Trophoblast cell (in vitro differentiated cells and primary cell): ENCODE data around the gene IL18R1.
"Not testable (repeated sequence)": the region's sequence is repeated elsewhere in the genome, so short reads cannot be mapped to it uniquely, and the experiment has no call there.

ENCODE experiments used
- DNase-seq, 2 donors: peaks; one replicate each; pipeline ENCODE4 v3.0.0-alpha.2; 2016
- H2AFZ ChIP-seq: 2 replicates; pipeline ENCODE4 v1.6.1; 2013; ENCODE audit warnings: low read length, moderate library complexity, mild to moderate bottlenecking; ENCODE audit not compliant: insufficient read depth, poor library complexity
- H2AK5ac ChIP-seq: 2 replicates; pipeline ENCODE4 v1.6.1; 2013; ENCODE audit warnings: mild to moderate bottlenecking, low read length
- H2BK120ac ChIP-seq: 2 replicates; pipeline ENCODE4 v1.6.1; 2013; ENCODE audit warnings: low read length, mild to moderate bottlenecking, moderate library complexity; ENCODE audit not compliant: insufficient read depth, poor library complexity
- H2BK12ac ChIP-seq: 2 replicates; pipeline ENCODE4 v1.6.1; 2013; ENCODE audit warnings: mild to moderate bottlenecking, low read length, moderate library complexity
- H2BK5ac ChIP-seq: 2 replicates; pipeline ENCODE4 v1.6.1; 2013; ENCODE audit warnings: low read length, low read depth, moderate library complexity, mild to moderate bottlenecking; ENCODE audit not compliant: poor library complexity
- H3K14ac ChIP-seq: 2 replicates; pipeline ENCODE4 v1.6.1; 2013; ENCODE audit warnings: mild to moderate bottlenecking, low read length
- H3K18ac ChIP-seq: 2 replicates; pipeline ENCODE4 v1.6.1; 2013; ENCODE audit warnings: mild to moderate bottlenecking, low read length
- H3K23ac ChIP-seq: 2 replicates; pipeline ENCODE4 v1.6.1; 2013; ENCODE audit warnings: low read length
- H3K27ac ChIP-seq: 2 replicates; pipeline ENCODE4 v1.5.1; 2013; ENCODE audit warnings: low read depth, mild to moderate bottlenecking, inconsistent platforms, low read length, moderate library complexity
- H3K27me3 ChIP-seq: 2 replicates; pipeline ENCODE4 v1.6.1; 2013; ENCODE audit warnings: inconsistent platforms, mild to moderate bottlenecking, low read length, moderate library complexity; ENCODE audit not compliant: insufficient read depth
- H3K36me3 ChIP-seq, 2 experiments: 1 replicate in 1 of 2; 2 replicates in 1 of 2; pipeline ENCODE4 v1.6.1; 2013; ENCODE audit warnings: low read length in 2 of 2, mild to moderate bottlenecking in 2 of 2, moderate library complexity in 1 of 2; ENCODE audit not compliant: insufficient read depth in 2 of 2, control insufficient read depth in 1 of 2
- H3K4ac ChIP-seq: 2 replicates; pipeline ENCODE4 v1.6.1; 2013; ENCODE audit warnings: low read depth, mild to moderate bottlenecking, low read length, moderate library complexity
- H3K4me1 ChIP-seq, 2 experiments: 1 replicate in 1 of 2; 2 replicates in 1 of 2; pipeline ENCODE4 v1.6.1; 2013; ENCODE audit warnings: low read length in 2 of 2, mild to moderate bottlenecking in 2 of 2, moderate library complexity in 1 of 2; ENCODE audit not compliant: insufficient read depth in 2 of 2, control insufficient read depth in 1 of 2
- H3K4me2 ChIP-seq: 2 replicates; pipeline ENCODE4 v1.6.1; 2013; ENCODE audit warnings: inconsistent platforms, mild to moderate bottlenecking, low read length, moderate library complexity
- H3K4me3 ChIP-seq: 2 replicates; pipeline ENCODE4 v1.5.1; 2013; ENCODE audit warnings: mild to moderate bottlenecking, low read depth, low read length, inconsistent platforms
- H3K79me1 ChIP-seq: one replicate; pipeline ENCODE4 v1.6.1; 2013; ENCODE audit warnings: low read length
- H3K79me2 ChIP-seq: 2 replicates; pipeline ENCODE4 v1.6.1; 2013; ENCODE audit warnings: low read length, mild to moderate bottlenecking; ENCODE audit not compliant: control insufficient read depth, insufficient read depth, poor library complexity
- H3K9ac ChIP-seq: 2 replicates; pipeline ENCODE4 v1.6.1; 2013; ENCODE audit warnings: mild to moderate bottlenecking, low read length
- H3K9me3 ChIP-seq: 2 replicates; pipeline ENCODE4 v1.6.1; 2013; ENCODE audit warnings: low read depth, mild to moderate bottlenecking, control low read depth, inconsistent platforms, low read length; ENCODE audit not compliant: insufficient read depth
- H4K12ac ChIP-seq: 2 replicates; pipeline ENCODE4 v1.6.1; 2013; ENCODE audit warnings: low read depth, mild to moderate bottlenecking, low read length, moderate library complexity
- H4K8ac ChIP-seq: 2 replicates; pipeline ENCODE4 v1.6.1; 2013; ENCODE audit warnings: low read depth, mild to moderate bottlenecking, low read length, moderate library complexity
- H4K91ac ChIP-seq: one replicate; pipeline ENCODE4 v1.6.1; 2013; ENCODE audit warnings: low read depth, mild to moderate bottlenecking, low read length, moderate library complexity
- WGBS: extraction: QIAGEN DNeasy Blood & Tissue Kit; methylation state at CpG from one replicate; pipeline ENCODE4 v1.1.7; 2013; ENCODE audit warnings: missing lambda C conversion rate; ENCODE audit not compliant: insufficient read length, insufficient coverage; ENCODE audit errors: extremely low coverage; 5-methylcytosine and 5-hydroxymethylcytosine counted together

The IL18R1 gene

GRCh38 chr2:102318437-102318836 lies 37.2 kb upstream of the IL18R1 start:
- no peaks in the 10 kb centered on the region for H3K79me2 ChIP-seq
- H2AFZ ChIP-seq = no peak overlapping the region
- H3K79me1 ChIP-seq = no peaks in the 10 kb centered on the region
- no peak overlapping the region for H4K91ac ChIP-seq
- no peak overlapping the region for H3K9ac ChIP-seq
- no peak overlapping the region for H2BK120ac ChIP-seq
- DNase-seq = no peak
- H3K4me1 ChIP-seq = peaks cover 0 to 3% of the 10 kb centered on the region in 2 experiments
- H3K36me3 ChIP-seq = peaks cover 0 to 2% of the 10 kb centered on the region in 2 experiments
- no peak overlapping the region for H3K18ac ChIP-seq
- no peaks in the 10 kb centered on the region for H3K27me3 ChIP-seq
- no peak overlapping the region for H3K4me2 ChIP-seq
- no peak overlapping the region for H4K8ac ChIP-seq
- no peak overlapping the region for H3K4me3 ChIP-seq
- H4K12ac ChIP-seq = no peak overlapping the region
- no peak overlapping the region for H2BK5ac ChIP-seq
- H3K23ac ChIP-seq = no peak overlapping the region
- no peak overlapping the region for H3K14ac ChIP-seq
- H3K9me3 ChIP-seq = peaks cover 4% of the 10 kb centered on the region
- H3K4ac ChIP-seq = no peak overlapping the region
- H2BK12ac ChIP-seq = no peak overlapping the region
- H3K27ac ChIP-seq = no peak overlapping the region
- WGBS = no CpG with 5 or more reads among the region's 2 CpGs
- H2AK5ac ChIP-seq = no peak overlapping the region

DNA sequence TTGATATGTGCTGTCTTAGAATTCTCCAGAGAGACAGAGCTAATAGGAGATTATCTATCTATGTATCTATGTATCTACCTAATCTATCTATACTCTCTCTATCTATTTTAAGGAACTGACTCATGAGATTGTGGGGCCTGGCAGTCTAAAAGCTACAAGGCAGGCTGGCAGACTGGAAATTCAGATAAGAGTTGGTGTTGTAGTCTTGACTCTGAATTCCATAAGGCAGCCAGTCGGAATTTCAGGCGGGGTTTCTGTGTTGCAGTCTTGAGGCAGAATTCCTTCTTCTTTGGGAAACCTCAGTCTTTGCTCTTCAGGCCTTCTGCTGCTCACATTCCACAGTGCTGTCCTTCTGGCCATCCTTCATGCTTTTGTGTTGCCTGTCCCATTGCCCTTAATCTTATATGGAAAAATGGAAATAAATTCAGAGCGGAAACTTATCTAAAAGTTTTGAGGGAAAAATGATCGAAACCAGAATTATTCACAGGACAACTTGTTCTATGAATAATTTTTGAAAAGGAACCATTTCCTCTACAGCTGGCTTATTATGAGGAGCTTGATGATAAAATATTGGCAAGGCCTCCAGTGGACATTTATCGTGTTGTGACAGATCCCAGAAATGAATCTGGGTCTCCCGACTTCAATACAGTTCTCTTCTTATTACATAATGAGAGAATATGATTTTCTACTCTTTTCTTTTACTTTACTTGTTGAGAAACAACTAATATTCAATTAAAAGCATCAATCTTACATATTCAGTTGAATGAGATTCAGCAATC lies 33.5 kb upstream of the IL18R1 start:
- H3K4ac ChIP-seq = no peak overlapping the region
- H3K79me1 ChIP-seq = no peaks in the 10 kb centered on the region
- no peak overlapping the region for H4K8ac ChIP-seq
- H3K27ac ChIP-seq = no peak overlapping the region
- no peak overlapping the region for H2BK12ac ChIP-seq
- H3K4me2 ChIP-seq = no peak overlapping the region
- H2BK120ac ChIP-seq = no peak overlapping the region
- no peak overlapping the region for H3K4me3 ChIP-seq
- peaks cover 0 to 2% of the 10 kb centered on the region in 2 experiments for H3K36me3 ChIP-seq
- peak; percentile 38 to 66 for DNase-seq
- H2AK5ac ChIP-seq = no peak overlapping the region
- H3K18ac ChIP-seq = no peak overlapping the region
- H3K9me3 ChIP-seq = peaks cover 3% of the 10 kb centered on the region
- no peak overlapping the region for H4K91ac ChIP-seq
- H3K4me1 ChIP-seq = peaks cover 0 to 3% of the 10 kb centered on the region in 2 experiments
- no peak overlapping the region for H2BK5ac ChIP-seq
- no peak overlapping the region for H2AFZ ChIP-seq
- H3K27me3 ChIP-seq = no peaks in the 10 kb centered on the region
- H3K23ac ChIP-seq = no peak overlapping the region
- H3K79me2 ChIP-seq = no peaks in the 10 kb centered on the region
- no peak overlapping the region for H3K9ac ChIP-seq
- H4K12ac ChIP-seq = no peak overlapping the region
- no CpG with 5 or more reads among the region's 6 CpGs for WGBS
- H3K14ac ChIP-seq = no peak overlapping the region

DNA sequence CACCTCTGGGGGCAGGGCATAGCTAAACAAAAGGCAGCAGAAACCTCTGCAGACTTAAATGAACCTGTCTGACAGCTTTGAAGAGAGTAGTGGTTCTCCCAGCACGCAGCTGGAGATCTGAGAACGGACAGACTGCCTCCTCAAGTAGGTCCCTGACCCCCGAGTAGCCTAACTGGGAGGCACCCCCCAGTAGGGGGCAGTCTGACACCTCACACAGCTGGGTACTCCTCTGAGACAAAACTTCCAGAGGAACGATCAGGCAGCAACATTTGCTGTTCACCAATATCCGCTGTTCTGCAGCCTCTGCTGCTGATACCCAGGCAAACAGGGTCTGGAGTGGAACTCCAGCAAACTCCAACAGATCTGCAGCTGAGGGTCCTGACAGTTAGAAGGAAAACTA lies 30.7 kb upstream of the IL18R1 start:
- H3K79me2 ChIP-seq, H2BK5ac ChIP-seq, H3K27ac ChIP-seq, H2BK120ac ChIP-seq, H3K4me3 ChIP-seq, H4K8ac ChIP-seq, H2AFZ ChIP-seq, H3K18ac ChIP-seq, H4K91ac ChIP-seq, DNase-seq, H3K14ac ChIP-seq, H4K12ac ChIP-seq, H3K79me1 ChIP-seq, H2BK12ac ChIP-seq, H3K9me3 ChIP-seq, H3K4ac ChIP-seq, H3K36me3 ChIP-seq, H3K4me2 ChIP-seq, H3K4me1 ChIP-seq, H2AK5ac ChIP-seq, H3K23ac ChIP-seq, H3K9ac ChIP-seq, H3K27me3 ChIP-seq: not testable (repeated sequence)
- WGBS = no CpG with 5 or more reads among the region's 5 CpGs

- Histone ChIP-seq H3K27me3 (no peaks in the 10 kb centered on the region), H4K8ac (no peak overlapping the region), H2AK5ac (no peak overlapping the region), H3K23ac (no peak overlapping the region), H3K79me1 (no peaks in the 10 kb centered on the region), H2BK12ac (no peak overlapping the region), H3K9me3 (no peaks in the 10 kb centered on the region), H3K79me2 (no peaks in the 10 kb centered on the region), H4K12ac (no peak overlapping the region), H3K18ac (no peak overlapping the region), H3K9ac (no peak overlapping the region), H3K4me3 (no peak overlapping the region), H3K4ac (no peak overlapping the region), H3K4me2 (no peak overlapping the region), H4K91ac (no peak overlapping the region), H2BK5ac (no peak overlapping the region), H3K4me1 (no peaks in the 10 kb centered on the region), H3K36me3 (no peaks in the 10 kb centered on the region), H3K27ac (no peak overlapping the region), H2AFZ (no peak overlapping the region), H3K14ac (no peak overlapping the region), H2BK120ac (no peak overlapping the region)
- DNase-seq = no peak
- no CpG with 5 or more reads among the region's 5 CpGs for WGBS
Measured at GRCh38 chr2:102331311-102331980, 24.1 kb upstream of the IL18R1 start.
